ENCODE data around the gene SLC24A1. TPM values are rescaled to one million over a fixed set of nuclear protein-coding genes. Genes with fewer than 3 reads are reported as not detected.

Gene SLC24A1
- total RNA-seq, 2 experiments from 2014 or later: 2.2 to 2.3 TPM

GRCh38 chr15:65599677-65600076 lies 22.1 kb upstream of the SLC24A1 start:
- Mint-ChIP-seq H3K27ac (no peak overlapping the region), H3K9me3 (no peaks in the 10 kb centered on the region), H3K4me1 (ENCODE audit: low read depth) (no peaks in the 10 kb centered on the region), H3K27me3 (no peaks in the 10 kb centered on the region), H3K36me3 (ENCODE audit: low read depth) (peaks cover 86% of the 10 kb centered on the region), H3K4me3 (no peak overlapping the region)
- Histone ChIP-seq H3K9me3 (ENCODE audit: control insufficient read depth in 1 of 2, insufficient read depth in 1 of 2, low read length in 2 of 2) (no peaks in the 10 kb centered on the region), H3K4me1 (ENCODE audit: insufficient read depth, low read length) (no peaks in the 10 kb centered on the region), H3K27me3 (ENCODE audit: control insufficient read depth in 1 of 2, insufficient read depth in 2 of 2, low read length in 2 of 2) (no peaks in the 10 kb centered on the region), H3K27ac (ENCODE audit: low read depth in 1 of 2, low read length in 2 of 2) (no peak overlapping the region), H3K4me3 (ENCODE audit: low read length) (no peak overlapping the region), H3K36me3 (ENCODE audit: insufficient read depth, low read length) (peaks cover 70% of the 10 kb centered on the region)
- TF ChIP-seq CTCF (IDR thresholded peaks at IDR 0.05): no peak
- DNase-seq: no peak
- CTCF ChIA-PET: no interaction called here
- intact Hi-C loops (cut with DNase I, micrococcal nuclease): loop anchor here in 1 of 2 experiments (10.0 kb wide), 1 partner anchor 685 kb away; no protein-coding TSS in a partner anchor
- ATAC-seq (ENCODE audit: poor library complexity): no peak
- POLR2A ChIA-PET: interaction anchor here (1.2 kb wide), 1 partner anchor 12 kb away, joined by 3 read pairs; the partner anchor contains the start of gene INTS14

GRCh38 chr15:65603134-65603533 lies 18.6 kb upstream of the SLC24A1 start:
- intact Hi-C loops (cut with DNase I, micrococcal nuclease): no loop called here
- ATAC-seq (ENCODE audit: poor library complexity): no peak
- TF ChIP-seq CTCF (IDR thresholded peaks at IDR 0.05): no peak
- no peak overlapping the region for H3K27ac Mint-ChIP-seq
- no peaks in the 10 kb centered on the region for H3K27me3 ChIP-seq (ENCODE audit: control insufficient read depth in 1 of 2, insufficient read depth in 2 of 2, low read length in 2 of 2)
- H3K4me3 ChIP-seq (ENCODE audit: low read length): no peak overlapping the region
- H3K9me3 Mint-ChIP-seq: no peaks in the 10 kb centered on the region
- H3K27ac ChIP-seq (ENCODE audit: low read depth in 1 of 2, low read length in 2 of 2): no peak overlapping the region
- CTCF ChIA-PET: interaction anchor here (1.1 kb wide), 1 partner anchor 8 kb away, joined by 4 read pairs; the partner anchor contains the start of gene INTS14
- POLR2A ChIA-PET: no interaction called here
- no peak overlapping the region for H3K4me3 Mint-ChIP-seq
- peaks cover 71% of the 10 kb centered on the region for H3K36me3 Mint-ChIP-seq (ENCODE audit: low read depth)
- DNase-seq: no peak
- H3K4me1 Mint-ChIP-seq (ENCODE audit: low read depth): peaks cover 5% of the 10 kb centered on the region
- no peaks in the 10 kb centered on the region for H3K4me1 ChIP-seq (ENCODE audit: insufficient read depth, low read length)
- peaks cover 53% of the 10 kb centered on the region for H3K36me3 ChIP-seq (ENCODE audit: insufficient read depth, low read length)
- no peaks in the 10 kb centered on the region for H3K27me3 Mint-ChIP-seq
- H3K9me3 ChIP-seq (ENCODE audit: control insufficient read depth in 1 of 2, insufficient read depth in 1 of 2, low read length in 2 of 2): no peaks in the 10 kb centered on the region

- ChIA-PET CTCF (no interaction called here), POLR2A (no interaction called here)
- H3K27me3 Mint-ChIP-seq: no peaks in the 10 kb centered on the region
- no peak overlapping the region for H3K4me3 ChIP-seq (ENCODE audit: low read length)
- no peaks in the 10 kb centered on the region for H3K9me3 Mint-ChIP-seq
- peaks cover 7% of the 10 kb centered on the region for H3K4me1 Mint-ChIP-seq (ENCODE audit: low read depth)
- ATAC-seq (ENCODE audit: poor library complexity) (no peak), DNase-seq (no peak)
- no peak for TF ChIP-seq CTCF (IDR thresholded peaks at IDR 0.05)
- no peaks in the 10 kb centered on the region for H3K27me3 ChIP-seq (ENCODE audit: control insufficient read depth in 1 of 2, insufficient read depth in 2 of 2, low read length in 2 of 2)
- intact Hi-C loops (cut with DNase I, micrococcal nuclease): no loop called here
- H3K27ac ChIP-seq (ENCODE audit: low read depth in 1 of 2, low read length in 2 of 2): no peak overlapping the region
- no peaks in the 10 kb centered on the region for H3K4me1 ChIP-seq (ENCODE audit: insufficient read depth, low read length)
- no peaks in the 10 kb centered on the region for H3K9me3 ChIP-seq (ENCODE audit: control insufficient read depth in 1 of 2, insufficient read depth in 1 of 2, low read length in 2 of 2)
- peaks cover 67% of the 10 kb centered on the region for H3K36me3 Mint-ChIP-seq (ENCODE audit: low read depth)
- no peak overlapping the region for H3K27ac Mint-ChIP-seq
- no peak overlapping the region for H3K4me3 Mint-ChIP-seq
- peaks cover 49% of the 10 kb centered on the region for H3K36me3 ChIP-seq (ENCODE audit: insufficient read depth, low read length)
Observed at GRCh38 chr15:65603559-65603958, 18.2 kb upstream of the SLC24A1 start.
